HUES6 (cell line): ENCODE measurements around the gene TMEM109.

Experiments used
- H3K27ac ChIP-seq: 2 replicates; pipeline ENCODE4 v1.7.0; 2013; ENCODE audit warnings: low read depth, mild to moderate bottlenecking, low read length, inconsistent platforms
- H3K27me3 ChIP-seq: 2 replicates; pipeline ENCODE4 v1.6.1; 2013; ENCODE audit warnings: low read length; ENCODE audit not compliant: control insufficient read depth, insufficient read depth
- H3K36me3 ChIP-seq: 2 replicates; pipeline ENCODE4 v1.6.1; 2013; ENCODE audit warnings: low read length; ENCODE audit not compliant: control insufficient read depth, insufficient read depth
- H3K4me1 ChIP-seq: 2 replicates; pipeline ENCODE4 v1.6.1; 2013; ENCODE audit warnings: low read length; ENCODE audit not compliant: control insufficient read depth, insufficient read depth
- H3K4me3 ChIP-seq: 2 replicates; pipeline ENCODE4 v1.5.1; 2013; ENCODE audit warnings: low read depth, low read length
- H3K9ac ChIP-seq: one replicate; pipeline ENCODE4 v1.6.1; 2013; ENCODE audit warnings: mild to moderate bottlenecking, low read length
- H3K9me3 ChIP-seq: 2 replicates; pipeline ENCODE4 v1.6.1; 2013; ENCODE audit warnings: low read depth, low read length; ENCODE audit not compliant: control insufficient read depth, insufficient read depth

Gene TMEM109

GRCh38 chr11:60880643-60881282, 33.2 kb upstream of the TMEM109 start:
- no peaks in the 10 kb centered on the region for H3K9me3 ChIP-seq
- no peak overlapping the region for H3K9ac ChIP-seq
- H3K27ac ChIP-seq: no peak overlapping the region
- no peaks in the 10 kb centered on the region for H3K4me1 ChIP-seq
- no peak overlapping the region for H3K4me3 ChIP-seq
- no peaks in the 10 kb centered on the region for H3K27me3 ChIP-seq
- H3K36me3 ChIP-seq: peaks cover 14% of the 10 kb centered on the region

DNA sequence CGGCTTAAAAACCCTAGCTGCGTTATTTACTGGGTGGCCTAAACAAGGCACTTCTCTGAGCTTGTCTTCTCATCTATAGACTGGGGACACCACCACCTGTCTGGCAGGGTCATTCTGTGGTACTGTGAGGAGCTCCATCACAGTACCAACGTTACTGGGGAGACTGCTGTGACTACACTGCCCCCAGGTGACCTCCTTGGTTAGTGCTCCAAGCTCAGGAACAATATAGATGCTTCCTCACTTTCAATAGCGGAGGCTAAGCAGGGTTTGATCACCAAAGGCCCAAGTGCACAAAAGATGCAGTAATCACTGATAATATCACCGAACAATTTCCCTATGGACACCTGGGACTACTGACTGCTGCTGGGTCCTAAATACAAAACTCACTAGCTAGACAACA, 26.4 kb upstream of the TMEM109 start:
- H3K27me3 ChIP-seq: no peaks in the 10 kb centered on the region
- H3K27ac ChIP-seq: no peak overlapping the region
- peaks cover 29% of the 10 kb centered on the region for H3K36me3 ChIP-seq
- no peak overlapping the region for H3K4me3 ChIP-seq
- no peak overlapping the region for H3K9ac ChIP-seq
- H3K4me1 ChIP-seq: no peaks in the 10 kb centered on the region
- H3K9me3 ChIP-seq: no peaks in the 10 kb centered on the region

- Histone ChIP-seq H3K27ac (no peak overlapping the region), H3K4me1 (no peaks in the 10 kb centered on the region), H3K36me3 (peaks cover 50% of the 10 kb centered on the region), H3K4me3 (no peak overlapping the region), H3K9me3 (no peaks in the 10 kb centered on the region), H3K27me3 (no peaks in the 10 kb centered on the region), H3K9ac (no peak overlapping the region)
These were observed 24.1 kb upstream of the TMEM109 start for GRCh38 chr11:60889869-60890311.

DNA sequence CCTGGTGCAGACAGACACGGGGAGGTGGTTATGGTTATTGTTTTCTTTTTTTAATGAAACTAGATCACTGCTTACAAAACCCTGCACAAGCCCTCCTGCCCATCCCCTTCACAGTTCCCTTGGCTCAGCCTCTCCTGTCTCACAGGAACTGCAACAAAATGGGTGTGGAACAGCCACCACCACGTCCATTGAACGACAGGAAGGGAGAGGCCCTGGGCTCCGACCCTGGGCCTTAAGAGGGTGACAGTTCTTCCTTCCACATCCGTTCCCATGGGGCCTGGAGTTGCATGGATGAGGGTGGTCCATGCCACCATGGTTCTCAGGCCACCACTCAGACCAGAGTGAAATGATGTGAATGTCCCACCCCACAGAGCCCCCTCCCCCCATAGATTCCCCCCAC, 23.3 kb upstream of the TMEM109 start:
- H3K4me3 ChIP-seq: no peak overlapping the region
- no peak overlapping the region for H3K9ac ChIP-seq
- peaks cover 58% of the 10 kb centered on the region for H3K36me3 ChIP-seq

GRCh38 chr11:60891103-60891741, 22.7 kb upstream of the TMEM109 start:
- Histone ChIP-seq H3K4me1 (no peaks in the 10 kb centered on the region), H3K27me3 (no peaks in the 10 kb centered on the region), H3K4me3 (no peak overlapping the region), H3K27ac (no peak overlapping the region), H3K9ac (no peak overlapping the region), H3K36me3 (peaks cover 63% of the 10 kb centered on the region), H3K9me3 (no peaks in the 10 kb centered on the region)

More for the DNA sequence above, 23.3 kb upstream of the TMEM109 start:
- Histone ChIP-seq H3K27me3 (no peaks in the 10 kb centered on the region), H3K27ac (no peak overlapping the region), H3K4me1 (no peaks in the 10 kb centered on the region), H3K9me3 (no peaks in the 10 kb centered on the region)

DNA sequence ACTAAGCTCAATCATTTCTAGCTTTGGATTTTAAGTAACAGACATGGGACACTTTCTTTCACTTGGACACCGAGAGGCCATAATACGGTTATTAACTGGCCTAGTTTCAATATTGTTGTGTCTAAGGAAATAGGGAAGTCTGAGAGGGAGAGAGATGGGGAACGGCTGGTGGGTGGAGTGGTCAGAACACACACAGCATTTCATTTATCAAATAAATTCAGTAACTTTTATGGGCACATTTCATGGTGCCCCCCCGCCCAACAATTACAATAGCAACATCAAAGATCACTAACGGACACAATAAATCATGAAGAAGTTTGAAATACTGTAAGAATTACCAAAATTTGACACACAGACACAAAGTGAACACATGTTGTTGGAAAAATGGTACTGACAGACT, 18.3 kb upstream of the TMEM109 start:
- Histone ChIP-seq H3K27ac (no peak overlapping the region), H3K9ac (no peak overlapping the region), H3K27me3 (no peaks in the 10 kb centered on the region), H3K4me1 (no peaks in the 10 kb centered on the region), H3K4me3 (no peak overlapping the region), H3K9me3 (no peaks in the 10 kb centered on the region), H3K36me3 (peaks cover 96% of the 10 kb centered on the region)

- Histone ChIP-seq H3K36me3 (peaks cover 96% of the 10 kb centered on the region), H3K4me1 (no peaks in the 10 kb centered on the region), H3K27ac (no peak overlapping the region), H3K27me3 (no peaks in the 10 kb centered on the region), H3K4me3 (no peak overlapping the region), H3K9ac (no peak overlapping the region), H3K9me3 (no peaks in the 10 kb centered on the region)
These were observed 16.5 kb upstream of the TMEM109 start for GRCh38 chr11:60897496-60897895.

- Histone ChIP-seq H3K4me1 (no peaks in the 10 kb centered on the region), H3K36me3 (peaks cover 97% of the 10 kb centered on the region), H3K27me3 (no peaks in the 10 kb centered on the region), H3K9me3 (no peaks in the 10 kb centered on the region), H3K4me3 (no peak overlapping the region), H3K9ac (no peak overlapping the region), H3K27ac (0 out of 2 replicates have a peak overlapping the region, but pooled peaks have one; percentile 11)
These were observed 14.7 kb upstream of the TMEM109 start for GRCh38 chr11:60899046-60899936.

DNA sequence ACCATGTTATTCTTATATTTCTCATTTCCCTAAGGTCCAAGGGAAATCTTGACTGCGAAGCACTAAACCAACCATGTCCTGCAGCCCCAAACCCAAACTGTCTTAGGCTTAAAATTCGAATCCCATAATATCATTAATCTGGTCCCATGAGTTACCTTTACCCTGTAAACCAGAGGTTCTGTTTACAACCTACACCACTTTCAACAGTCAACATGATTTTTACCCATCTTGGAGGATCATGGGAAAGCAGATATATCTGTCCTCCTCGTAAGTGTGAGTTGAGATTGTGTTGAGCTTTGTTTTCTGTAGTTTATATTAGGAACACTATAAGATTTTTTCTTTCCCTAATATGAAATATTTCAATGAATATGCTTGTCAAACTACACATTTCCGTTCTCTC, 14.0 kb upstream of the TMEM109 start:
- peaks cover 90% of the 10 kb centered on the region for H3K36me3 ChIP-seq
- H3K9me3 ChIP-seq: no peaks in the 10 kb centered on the region
- no peak overlapping the region for H3K27ac ChIP-seq
- H3K4me3 ChIP-seq: no peak overlapping the region
- peaks cover 1% of the 10 kb centered on the region for H3K4me1 ChIP-seq
- H3K9ac ChIP-seq: no peak overlapping the region
- no peaks in the 10 kb centered on the region for H3K27me3 ChIP-seq

DNA sequence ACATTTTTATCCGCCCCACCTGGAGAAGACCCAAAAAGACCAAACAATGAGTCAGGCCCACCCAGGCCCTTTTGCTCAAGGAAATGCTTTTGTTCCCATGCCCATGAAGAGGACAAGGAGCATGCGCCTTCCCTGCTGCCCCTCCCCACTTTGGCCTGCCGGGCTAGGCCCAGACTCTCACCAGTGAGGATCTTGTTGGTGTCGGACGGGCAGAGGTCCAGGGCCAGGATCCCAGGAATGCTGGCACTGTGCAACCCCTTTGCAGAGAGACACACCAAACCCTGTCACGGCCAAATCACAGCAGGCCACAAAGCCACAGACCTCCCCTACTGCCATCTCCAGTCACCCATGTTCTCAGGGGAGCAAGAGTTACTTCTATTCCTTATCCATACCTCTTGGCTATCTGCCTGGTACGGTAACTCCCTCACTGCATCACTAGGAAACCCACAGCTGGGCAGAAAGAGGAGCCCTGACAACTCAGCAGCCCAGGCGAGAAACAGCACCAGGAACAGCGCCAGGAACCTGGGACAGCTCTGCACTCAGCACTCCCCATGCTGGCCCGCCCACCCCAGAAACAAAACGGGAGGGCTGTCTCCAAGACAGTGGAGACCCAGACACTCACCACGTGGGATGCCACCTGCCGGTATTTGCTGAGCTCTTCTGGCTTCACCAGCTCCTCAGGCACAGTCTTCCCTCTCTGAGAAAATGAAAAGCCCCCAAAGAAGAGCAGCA, 13.1 kb upstream of the TMEM109 start:
- H3K36me3 ChIP-seq: peaks cover 81% of the 10 kb centered on the region
- no peak overlapping the region for H3K9ac ChIP-seq
- H3K27me3 ChIP-seq: no peaks in the 10 kb centered on the region
- no peaks in the 10 kb centered on the region for H3K9me3 ChIP-seq
- H3K27ac ChIP-seq: no peak overlapping the region
- H3K4me1 ChIP-seq: peaks cover 7% of the 10 kb centered on the region
- H3K4me3 ChIP-seq: no peak overlapping the region
